ENCODE data around the gene GAGE1.
A peak's percentile ranks its signal among the peaks of the same experiment; 100 is the strongest.

- TF ChIP-seq CTCF (IDR thresholded peaks at IDR 0.05 in 2 of 3, conservative IDR thresholded peaks at IDR 0.05 in 1 of 3; ENCODE audit: borderline replicate concordance in 1 of 3, insufficient read depth in 1 of 3, low read depth in 2 of 3, low read length in 2 of 3) = peak; percentile 18 to 77 (median 63); a peak in 4 of 6 replicates
- no peak for TF ChIP-seq POLR2AphosphoS5 (IDR thresholded peaks at IDR 0.05; ENCODE audit: low read depth, low read length)
- no peak for TF ChIP-seq CEBPB (IDR thresholded peaks at IDR 0.05; ENCODE audit: low read depth)
- TF ChIP-seq EGR1 (IDR thresholded peaks at IDR 0.05; ENCODE audit: low read depth) = no peak
- no peak for TF ChIP-seq EZH2phosphoT487 (IDR thresholded peaks at IDR 0.05; ENCODE audit: borderline replicate concordance)
- TF ChIP-seq POLR2A (IDR thresholded peaks at IDR 0.05; ENCODE audit: borderline replicate concordance, extremely low read depth, insufficient read depth, insufficient read length) = no peak
Measured at GRCh38 chrX:49627086-49627777, 28.4 kb downstream of the GAGE1 start.
